ENCODE measurements around the gene KLHL35.
A peak's percentile ranks its signal among the peaks of the same experiment; 100 is the strongest.
"Not testable (repeated sequence)": the region's sequence is repeated elsewhere in the genome, so short reads cannot be mapped to it uniquely, and the experiment has no call there.

Gene KLHL35

DNA sequence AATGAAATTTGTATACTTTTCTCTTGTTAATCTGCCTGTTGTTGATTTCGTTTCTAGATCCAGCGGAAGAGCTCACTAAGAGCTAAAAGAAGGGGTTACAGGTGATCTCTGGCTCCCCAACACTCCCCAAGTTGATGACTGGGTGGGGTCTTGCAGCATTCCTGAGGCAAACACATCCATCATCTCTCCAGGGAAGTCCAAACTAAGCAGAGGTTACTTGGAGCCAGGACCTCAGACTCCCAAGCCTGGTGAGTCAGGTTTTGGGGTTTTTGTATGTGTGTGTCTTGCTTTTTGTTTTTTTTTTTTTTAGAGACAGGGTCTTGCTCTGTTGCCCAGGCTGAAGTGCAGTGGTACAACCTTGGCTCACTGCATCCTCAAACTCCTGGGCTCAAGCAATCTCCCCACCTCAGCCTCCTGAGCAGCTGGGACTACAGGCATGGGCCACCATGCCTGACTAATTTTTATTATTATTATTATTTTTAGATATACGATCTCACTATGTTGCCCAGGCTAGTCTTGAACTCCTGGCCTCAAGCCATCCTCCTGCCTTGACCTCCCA is 45.2 kb downstream of the KLHL35 start:
- no peak for DNase-seq

- peak; percentile 94 for DNase-seq
These were observed 45.9 kb downstream of the KLHL35 start for GRCh38 chr11:75386942-75387630.

GRCh38 chr11:75384438-75385080 is 48.4 kb downstream of the KLHL35 start:
- DNase-seq = peak; percentile 83

GRCh38 chr11:75383246-75383645 is 49.8 kb downstream of the KLHL35 start:
- peak; percentile 81 for DNase-seq

- DNase-seq = peak; percentile 92
These were observed 52.1 kb downstream of the KLHL35 start for GRCh38 chr11:75380716-75381420.

DNA sequence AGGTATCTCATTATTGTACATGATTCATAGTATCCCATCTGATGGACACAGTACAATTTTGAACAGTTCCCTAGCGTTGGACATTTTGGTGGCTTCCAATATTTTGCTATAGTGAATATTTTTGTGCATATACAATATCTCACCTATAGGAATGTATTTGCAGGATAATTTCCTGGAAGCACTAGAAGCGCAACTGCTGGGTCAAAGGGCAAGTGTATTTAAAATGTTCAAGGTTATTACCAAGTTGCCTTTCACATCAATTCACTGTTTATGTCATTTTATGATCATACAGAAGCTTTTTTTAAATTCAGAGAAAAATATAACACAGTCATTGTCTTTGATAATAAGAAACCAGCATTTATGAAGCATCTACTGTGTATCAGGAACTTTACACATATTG is 52.8 kb downstream of the KLHL35 start:
- no peak for DNase-seq

- DNase-seq = not testable (repeated sequence)
These were observed 54.2 kb downstream of the KLHL35 start for GRCh38 chr11:75378776-75379175.

DNA sequence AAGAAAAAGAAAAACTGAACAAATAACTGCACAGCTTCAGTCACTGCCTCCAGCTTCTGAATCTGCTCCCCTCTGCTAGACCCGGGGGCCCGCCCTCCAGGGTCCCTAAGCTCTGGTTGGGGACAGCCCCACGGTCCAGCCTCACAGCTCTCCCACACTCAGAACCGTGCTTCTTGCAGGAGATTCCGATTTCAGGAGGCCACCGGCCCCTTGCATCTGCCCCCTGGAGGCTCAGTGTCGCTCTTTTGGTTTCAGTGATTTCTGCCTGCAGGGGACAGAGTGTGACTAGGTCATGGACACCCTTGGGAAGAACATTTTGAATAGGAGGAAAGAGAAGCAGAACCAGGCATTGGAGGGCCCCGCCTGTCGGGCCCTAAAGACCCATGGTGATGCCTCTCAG is 56.8 kb downstream of the KLHL35 start:
- peak; percentile 73 for DNase-seq

DNA sequence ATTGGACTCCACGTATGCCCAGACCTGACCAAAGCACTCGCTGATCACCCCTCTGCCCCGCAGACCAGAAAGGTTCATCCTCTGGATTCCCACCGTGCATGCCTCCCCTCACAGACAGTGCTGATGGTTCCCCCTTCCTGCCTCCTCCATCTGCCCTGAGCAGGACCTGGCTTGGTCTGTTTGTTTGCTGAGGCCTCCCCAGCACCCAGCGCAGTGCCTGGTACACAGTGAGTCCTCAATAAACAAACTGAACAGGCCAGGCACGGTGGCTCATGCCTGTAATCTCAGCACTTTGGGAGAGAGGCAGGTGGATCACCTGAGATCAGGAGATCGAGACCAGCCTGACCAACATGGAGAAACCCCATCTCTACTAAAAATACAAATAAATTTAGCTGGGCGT is 57.4 kb downstream of the KLHL35 start:
- no peak for DNase-seq

- no peak for DNase-seq
These were observed 58.4 kb downstream of the KLHL35 start for GRCh38 chr11:75374646-75375045.

DNA sequence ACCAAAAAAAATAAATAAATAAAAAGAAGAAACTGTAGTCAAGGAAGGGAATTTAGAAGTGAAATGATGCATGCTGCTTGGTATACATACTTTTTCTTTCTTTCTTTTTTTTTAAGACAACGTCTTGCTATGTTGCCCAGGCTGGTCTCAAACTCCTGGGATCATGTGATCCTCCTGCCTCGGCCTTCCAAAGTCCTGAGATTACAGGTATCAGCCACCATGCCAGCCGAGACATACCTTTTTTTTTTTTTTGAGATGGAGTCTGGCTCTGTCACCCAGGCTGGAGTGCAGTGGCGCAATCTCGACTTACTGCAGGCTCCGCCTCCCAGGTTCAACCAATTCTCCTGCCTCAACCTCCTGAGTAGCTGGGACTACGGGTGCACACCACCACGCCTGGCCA is 59.8 kb downstream of the KLHL35 start:
- DNase-seq = no peak

All from islet precursor cell (in vitro differentiated cells).